GM12878 (cell line): Measurements from ENCODE around the gene RBM19.

ENCODE experiments used
- CBX5 ChIP-seq: sonication (generic); IDR thresholded peaks from 2 replicates; pipeline ENCODE4 v1.6.1; 2016; ENCODE audit warnings: low read depth, moderate library complexity, mild to moderate bottlenecking, inconsistent platforms
- HCFC1 ChIP-seq: fragments of 150-350 bp; IDR thresholded peaks from 2 replicates; pipeline ENCODE4 v1.6.1; 2014; ENCODE audit warnings: low read length
- MYC ChIP-seq: IDR thresholded peaks from 2 replicates; pipeline ENCODE4 v1.6.1; 2011; ENCODE audit warnings: mild to moderate bottlenecking, low read length, moderate library complexity, inconsistent platforms; ENCODE audit not compliant: insufficient read depth, insufficient replicate concordance, insufficient read length, severe bottlenecking
- POLR2A ChIP-seq: IDR thresholded peaks from 2 replicates; pipeline ENCODE4 v1.6.1; 2011; ENCODE audit warnings: low read depth, mild to moderate bottlenecking, low read length
- POLR2AphosphoS5 ChIP-seq: IDR thresholded peaks from 2 replicates; pipeline ENCODE4 v1.6.1; 2011; ENCODE audit warnings: mild to moderate bottlenecking, low read length, inconsistent platforms
- RAD21 ChIP-seq: IDR thresholded peaks from 2 replicates; pipeline ENCODE4 v1.6.1; 2011; ENCODE audit warnings: mild to moderate bottlenecking, low read depth, low read length, moderate library complexity; ENCODE audit not compliant: insufficient read depth
- RBBP5 ChIP-seq: fragments of 200-600 bp; sonication (generic); conservative IDR thresholded peaks from 2 replicates; pipeline ENCODE4 v1.6.1; 2016
- TAF1 ChIP-seq: IDR thresholded peaks from 2 replicates; pipeline ENCODE4 v1.6.1; 2011; ENCODE audit warnings: mild to moderate bottlenecking, low read depth, low read length, borderline replicate concordance
- TF ChIP-seq, protein P1 (sequence below): fragments of 450-650 bp; IDR thresholded peaks from 2 replicates; pipeline ENCODE4 v1.6.1; 2018; ENCODE audit warnings: borderline replicate concordance, mild to moderate bottlenecking; ENCODE audit not compliant: partially characterized antibody
- TF ChIP-seq, protein P2 (sequence below), 3 experiments: IDR thresholded peaks in 2 of 3; conservative IDR thresholded peaks in 1 of 3; 2 replicates each; pipeline ENCODE4 v1.5.1; 2011; ENCODE audit warnings: low read depth in 3 of 3, low read length in 3 of 3, mild to moderate bottlenecking in 3 of 3, control low read depth in 2 of 3, moderate library complexity in 2 of 3, inconsistent platforms in 1 of 3, mixed read lengths in 1 of 3; ENCODE audit not compliant: control insufficient read depth in 2 of 3, insufficient read depth in 1 of 3; ENCODE audit errors: extremely low read depth in 1 of 3

DNA sequence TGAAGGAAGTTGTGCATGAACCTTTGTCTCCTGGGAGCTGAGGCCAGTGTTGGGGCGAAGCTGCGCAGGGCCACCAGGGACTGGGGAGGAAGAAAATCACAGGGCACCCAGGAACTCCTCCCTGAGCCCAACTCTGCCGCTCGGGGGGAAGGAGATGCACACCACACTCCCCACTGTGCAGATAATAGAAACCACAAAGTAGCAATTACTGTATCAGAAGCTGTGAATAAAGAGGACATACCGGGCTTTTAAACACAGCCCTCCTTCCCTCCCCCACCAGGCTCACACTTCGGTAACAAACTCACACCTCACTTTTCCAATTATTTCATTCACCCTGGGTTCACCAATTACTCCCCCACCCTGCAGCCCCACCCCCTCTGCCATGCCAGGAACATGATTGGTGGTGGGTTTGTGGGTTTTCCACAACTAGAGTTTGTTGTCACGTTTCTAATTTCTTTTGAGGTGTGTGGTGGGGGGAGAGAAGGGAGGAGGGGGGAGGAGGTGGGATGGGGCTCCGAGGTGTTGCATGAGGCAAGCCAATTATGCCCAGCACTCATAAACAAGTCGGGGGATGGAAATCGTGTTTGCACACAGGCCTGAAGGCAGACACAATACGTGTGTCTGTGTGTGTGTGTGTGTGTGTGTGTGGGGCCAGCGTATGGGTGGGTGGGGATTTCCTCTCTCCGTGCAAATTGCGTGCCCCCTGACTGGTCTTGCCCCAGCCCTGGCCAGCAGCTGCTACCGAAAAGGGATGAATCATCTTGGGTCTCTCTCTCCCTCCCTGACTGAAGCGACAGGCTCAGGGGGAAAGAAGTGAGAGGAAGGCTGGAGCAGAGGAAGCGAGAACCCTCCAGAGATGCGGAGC is 103.3 kb downstream of the RBM19 start:
- TF ChIP-seq POLR2AphosphoS5 (no peak), POLR2A (no peak), TAF1 (no peak), CBX5 (no peak), RBBP5 (no peak), MYC (no peak), RAD21 (no peak), HCFC1 (no peak)
- TF ChIP-seq, protein P1, sequence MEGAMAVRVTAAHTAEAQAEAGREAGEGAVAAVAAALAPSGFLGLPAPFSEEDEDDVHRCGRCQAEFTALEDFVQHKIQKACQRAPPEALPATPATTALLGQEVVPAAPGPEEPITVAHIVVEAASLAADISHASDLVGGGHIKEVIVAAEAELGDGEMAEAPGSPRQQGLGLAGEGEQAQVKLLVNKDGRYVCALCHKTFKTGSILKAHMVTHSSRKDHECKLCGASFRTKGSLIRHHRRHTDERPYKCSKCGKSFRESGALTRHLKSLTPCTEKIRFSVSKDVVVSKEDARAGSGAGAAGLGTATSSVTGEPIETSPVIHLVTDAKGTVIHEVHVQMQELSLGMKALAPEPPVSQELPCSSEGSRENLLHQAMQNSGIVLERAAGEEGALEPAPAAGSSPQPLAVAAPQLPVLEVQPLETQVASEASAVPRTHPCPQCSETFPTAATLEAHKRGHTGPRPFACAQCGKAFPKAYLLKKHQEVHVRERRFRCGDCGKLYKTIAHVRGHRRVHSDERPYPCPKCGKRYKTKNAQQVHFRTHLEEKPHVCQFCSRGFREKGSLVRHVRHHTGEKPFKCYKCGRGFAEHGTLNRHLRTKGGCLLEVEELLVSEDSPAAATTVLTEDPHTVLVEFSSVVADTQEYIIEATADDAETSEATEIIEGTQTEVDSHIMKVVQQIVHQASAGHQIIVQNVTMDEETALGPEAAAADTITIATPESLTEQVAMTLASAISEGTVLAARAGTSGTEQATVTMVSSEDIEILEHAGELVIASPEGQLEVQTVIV: no peak
- TF ChIP-seq, protein P2, sequence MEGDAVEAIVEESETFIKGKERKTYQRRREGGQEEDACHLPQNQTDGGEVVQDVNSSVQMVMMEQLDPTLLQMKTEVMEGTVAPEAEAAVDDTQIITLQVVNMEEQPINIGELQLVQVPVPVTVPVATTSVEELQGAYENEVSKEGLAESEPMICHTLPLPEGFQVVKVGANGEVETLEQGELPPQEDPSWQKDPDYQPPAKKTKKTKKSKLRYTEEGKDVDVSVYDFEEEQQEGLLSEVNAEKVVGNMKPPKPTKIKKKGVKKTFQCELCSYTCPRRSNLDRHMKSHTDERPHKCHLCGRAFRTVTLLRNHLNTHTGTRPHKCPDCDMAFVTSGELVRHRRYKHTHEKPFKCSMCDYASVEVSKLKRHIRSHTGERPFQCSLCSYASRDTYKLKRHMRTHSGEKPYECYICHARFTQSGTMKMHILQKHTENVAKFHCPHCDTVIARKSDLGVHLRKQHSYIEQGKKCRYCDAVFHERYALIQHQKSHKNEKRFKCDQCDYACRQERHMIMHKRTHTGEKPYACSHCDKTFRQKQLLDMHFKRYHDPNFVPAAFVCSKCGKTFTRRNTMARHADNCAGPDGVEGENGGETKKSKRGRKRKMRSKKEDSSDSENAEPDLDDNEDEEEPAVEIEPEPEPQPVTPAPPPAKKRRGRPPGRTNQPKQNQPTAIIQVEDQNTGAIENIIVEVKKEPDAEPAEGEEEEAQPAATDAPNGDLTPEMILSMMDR (IDR thresholded peaks at IDR 0.05 in 2 of 3, conservative IDR thresholded peaks at IDR 0.05 in 1 of 3; ENCODE audit: control insufficient read depth in 2 of 3, extremely low read depth in 1 of 3, insufficient read depth in 1 of 3, low read depth in 3 of 3, low read length in 3 of 3): no peak
